OCI-M2 (cell line): ENCODE measurements around the gene LZTS3.
"Not testable (repeated sequence)": the region's sequence is repeated elsewhere in the genome, so short reads cannot be mapped to it uniquely, and the experiment has no call there.

ENCODE experiments used
- DNase-seq: peaks from one replicate; lab custom pipeline; 2025; ENCODE audit not compliant: unreplicated experiment; lab: John Stamatoyannopoulos, UW

Gene LZTS3

GRCh38 chr20:3141757-3142156, 31.6 kb downstream of the LZTS3 start:
- no peak for DNase-seq

- no peak for DNase-seq
Observed at GRCh38 chr20:3137492-3137891, 35.9 kb downstream of the LZTS3 start.

- DNase-seq = no peak
Observed at GRCh38 chr20:3135507-3136070, 37.8 kb downstream of the LZTS3 start.

- DNase-seq = no peak
Observed at GRCh38 chr20:3134151-3134550, 39.2 kb downstream of the LZTS3 start.

GRCh38 chr20:3133155-3133554, 40.2 kb downstream of the LZTS3 start:
- no peak for DNase-seq

GRCh38 chr20:3130051-3130600, 43.2 kb downstream of the LZTS3 start:
- DNase-seq = no peak

- DNase-seq = no peak
Observed at GRCh38 chr20:3129094-3129493, 44.3 kb downstream of the LZTS3 start.

- DNase-seq = no peak
Observed at GRCh38 chr20:3128275-3128984, 44.9 kb downstream of the LZTS3 start.

GRCh38 chr20:3126527-3126859, 46.9 kb downstream of the LZTS3 start:
- DNase-seq = no peak

- DNase-seq = not testable (repeated sequence)
Observed at GRCh38 chr20:3125776-3126526, 47.4 kb downstream of the LZTS3 start.

GRCh38 chr20:3124773-3125560, 48.4 kb downstream of the LZTS3 start:
- DNase-seq = not testable (repeated sequence)

- DNase-seq = not testable (repeated sequence)
Observed at GRCh38 chr20:3124163-3124562, 49.2 kb downstream of the LZTS3 start.

- DNase-seq = no peak
Observed at GRCh38 chr20:3123542-3123941, 49.8 kb downstream of the LZTS3 start.

- no peak for DNase-seq
Observed at GRCh38 chr20:3121955-3122610, 51.3 kb downstream of the LZTS3 start.

- DNase-seq = no peak
Observed at GRCh38 chr20:3121271-3121911, 52.0 kb downstream of the LZTS3 start.

- no peak for DNase-seq
Observed at GRCh38 chr20:3119044-3119443, 54.3 kb downstream of the LZTS3 start.

- DNase-seq = not testable (repeated sequence)
Observed at GRCh38 chr20:3117839-3118379, 55.4 kb downstream of the LZTS3 start.

GRCh38 chr20:3116341-3116740, 57.0 kb downstream of the LZTS3 start:
- DNase-seq = no peak

- no peak for DNase-seq
Observed at GRCh38 chr20:3115190-3116107, 57.9 kb downstream of the LZTS3 start.
